ENCODE results near the gene GLIS2.

The GLIS2 gene

GRCh38 chr16:4384509-4384942, 68.7 kb downstream of the GLIS2 start:
- no peak overlapping the region for H3K27ac ChIP-seq (ENCODE audit: insufficient read depth, low read depth, low read length, poor library complexity, severe bottlenecking)
- H3K4me3 ChIP-seq (ENCODE audit: insufficient read depth, low read depth, low read length), result no peak overlapping the region
- WGBS, 2 experiments, result 84 to 85% methylated on average over 20 of the region's 20 CpGs
- H3K4me1 ChIP-seq (ENCODE audit: control insufficient read depth, insufficient read depth, low read length), result peaks cover 27% of the 10 kb centered on the region
- H3K36me3 ChIP-seq (ENCODE audit: control insufficient read depth, insufficient read depth, low read length), result peaks cover 4% of the 10 kb centered on the region
- H3K27me3 ChIP-seq (ENCODE audit: control insufficient read depth, insufficient read depth, low read length, poor library complexity, severe bottlenecking), result no peaks in the 10 kb centered on the region
- no peaks in the 10 kb centered on the region for H3K9me3 ChIP-seq (ENCODE audit: control insufficient read depth, low read length)

- Histone ChIP-seq H3K27me3 (ENCODE audit: control insufficient read depth, insufficient read depth, low read length, poor library complexity, severe bottlenecking) (no peaks in the 10 kb centered on the region), H3K27ac (ENCODE audit: insufficient read depth, low read depth, low read length, poor library complexity, severe bottlenecking) (no peak overlapping the region), H3K9me3 (ENCODE audit: control insufficient read depth, low read length) (no peaks in the 10 kb centered on the region), H3K36me3 (ENCODE audit: control insufficient read depth, insufficient read depth, low read length) (peaks cover 4% of the 10 kb centered on the region), H3K4me1 (ENCODE audit: control insufficient read depth, insufficient read depth, low read length) (peaks cover 25% of the 10 kb centered on the region), H3K4me3 (ENCODE audit: insufficient read depth, low read depth, low read length) (no peak overlapping the region)
- 87% methylated on average over 20 of the region's 20 CpGs for WGBS, 2 experiments
Measured at GRCh38 chr16:4385066-4385788, 69.4 kb downstream of the GLIS2 start.

GRCh38 chr16:4385789-4386450, 70.1 kb downstream of the GLIS2 start:
- Histone ChIP-seq H3K9me3 (ENCODE audit: control insufficient read depth, low read length) (no peaks in the 10 kb centered on the region), H3K4me3 (ENCODE audit: insufficient read depth, low read depth, low read length) (no peak overlapping the region), H3K27ac (ENCODE audit: insufficient read depth, low read depth, low read length, poor library complexity, severe bottlenecking) (no peak overlapping the region), H3K4me1 (ENCODE audit: control insufficient read depth, insufficient read depth, low read length) (peaks cover 26% of the 10 kb centered on the region), H3K36me3 (ENCODE audit: control insufficient read depth, insufficient read depth, low read length) (peaks cover 4% of the 10 kb centered on the region), H3K27me3 (ENCODE audit: control insufficient read depth, insufficient read depth, low read length, poor library complexity, severe bottlenecking) (no peaks in the 10 kb centered on the region)
- WGBS, 2 experiments, result 93 to 94% methylated on average over 11 of the region's 11 CpGs

GRCh38 chr16:4386451-4386805, 70.6 kb downstream of the GLIS2 start:
- no peaks in the 10 kb centered on the region for H3K27me3 ChIP-seq (ENCODE audit: control insufficient read depth, insufficient read depth, low read length, poor library complexity, severe bottlenecking)
- no peak overlapping the region for H3K4me3 ChIP-seq (ENCODE audit: insufficient read depth, low read depth, low read length)
- H3K9me3 ChIP-seq (ENCODE audit: control insufficient read depth, low read length), result no peaks in the 10 kb centered on the region
- peaks cover 27% of the 10 kb centered on the region for H3K4me1 ChIP-seq (ENCODE audit: control insufficient read depth, insufficient read depth, low read length)
- H3K36me3 ChIP-seq (ENCODE audit: control insufficient read depth, insufficient read depth, low read length), result peaks cover 4% of the 10 kb centered on the region
- 82% methylated on average over 8 of the region's 8 CpGs for WGBS, 2 experiments
- no peak overlapping the region for H3K27ac ChIP-seq (ENCODE audit: insufficient read depth, low read depth, low read length, poor library complexity, severe bottlenecking)

GRCh38 chr16:4386951-4387565, 71.2 kb downstream of the GLIS2 start:
- Histone ChIP-seq H3K9me3 (ENCODE audit: control insufficient read depth, low read length) (no peaks in the 10 kb centered on the region), H3K36me3 (ENCODE audit: control insufficient read depth, insufficient read depth, low read length) (peaks cover 4% of the 10 kb centered on the region), H3K4me1 (ENCODE audit: control insufficient read depth, insufficient read depth, low read length) (peaks cover 33% of the 10 kb centered on the region), H3K27me3 (ENCODE audit: control insufficient read depth, insufficient read depth, low read length, poor library complexity, severe bottlenecking) (no peaks in the 10 kb centered on the region), H3K27ac (ENCODE audit: insufficient read depth, low read depth, low read length, poor library complexity, severe bottlenecking) (no peak overlapping the region), H3K4me3 (ENCODE audit: insufficient read depth, low read depth, low read length) (no peak overlapping the region)
- 91 to 96% methylated on average over 10 of the region's 10 CpGs for WGBS, 2 experiments

GRCh38 chr16:4387781-4388180, 71.9 kb downstream of the GLIS2 start:
- H3K36me3 ChIP-seq (ENCODE audit: control insufficient read depth, insufficient read depth, low read length), result no peaks in the 10 kb centered on the region
- WGBS, 2 experiments, result 95% methylated on average over 20 of the region's 20 CpGs
- H3K4me3 ChIP-seq (ENCODE audit: insufficient read depth, low read depth, low read length), result no peak overlapping the region
- H3K27me3 ChIP-seq (ENCODE audit: control insufficient read depth, insufficient read depth, low read length, poor library complexity, severe bottlenecking), result no peaks in the 10 kb centered on the region
- no peak overlapping the region for H3K27ac ChIP-seq (ENCODE audit: insufficient read depth, low read depth, low read length, poor library complexity, severe bottlenecking)
- H3K4me1 ChIP-seq (ENCODE audit: control insufficient read depth, insufficient read depth, low read length), result peaks cover 41% of the 10 kb centered on the region
- no peaks in the 10 kb centered on the region for H3K9me3 ChIP-seq (ENCODE audit: control insufficient read depth, low read length)

- Histone ChIP-seq H3K36me3 (ENCODE audit: control insufficient read depth, insufficient read depth, low read length) (no peaks in the 10 kb centered on the region), H3K4me3 (ENCODE audit: insufficient read depth, low read depth, low read length) (no peak overlapping the region), H3K27ac (ENCODE audit: insufficient read depth, low read depth, low read length, poor library complexity, severe bottlenecking) (no peak overlapping the region), H3K27me3 (ENCODE audit: control insufficient read depth, insufficient read depth, low read length, poor library complexity, severe bottlenecking) (no peaks in the 10 kb centered on the region), H3K9me3 (ENCODE audit: control insufficient read depth, low read length) (no peaks in the 10 kb centered on the region), H3K4me1 (ENCODE audit: control insufficient read depth, insufficient read depth, low read length) (peaks cover 47% of the 10 kb centered on the region)
- WGBS, 2 experiments, result 67 to 71% methylated on average over 19 of the region's 19 CpGs
Measured at GRCh38 chr16:4388271-4389021, 72.6 kb downstream of the GLIS2 start.
